PC-3 (cell line): ENCODE results near the gene MAGT1. TPM values are rescaled to one million over a fixed set of nuclear protein-coding genes. Genes with fewer than 3 reads are reported as not detected.

Experiments
- ATAC-seq: fragments of 200-7000 bp; cut with Tn5 transposase; 2 replicates; pipeline ENCODE4 v1.9.1; 2020; ENCODE audit warnings: mild to moderate bottlenecking, moderate library complexity
- BruUV-seq: library from RNA; stranded (reverse); fragments of 400-500 nt; replicated peaks from 2 replicates; lab custom pipeline; 2021; lab: Mats Ljungman, UMichigan
- CTCF ChIA-PET: fragments of 300-600 bp; sonication (Branson Sonifier 250); formaldehyde crosslinking; loops from one replicate; lab custom pipeline; 2022; ENCODE audit warnings: antibody characterized with exemption; lab: Charles Lee
- POLR2A ChIA-PET: fragments of 300-600 bp; sonication (Branson Sonifier 250); formaldehyde crosslinking; loops from one replicate; lab custom pipeline; 2022; ENCODE audit warnings: antibody characterized with exemption; ENCODE audit not compliant: unreplicated experiment; lab: Charles Lee
- DNase-seq: peaks from one replicate; pipeline ENCODE4 v3.0.0-alpha.2; 2015
- H2AFZ ChIP-seq: fragments of 300-600 bp; sonication (generic); 2 replicates; pipeline ENCODE4 v1.6.0; 2016; ENCODE audit warnings: antibody characterized with exemption, low read length
- H3F3A ChIP-seq: fragments of 300-600 bp; sonication (generic); one replicate; pipeline ENCODE4 v1.6.0; 2017; ENCODE audit warnings: antibody characterized with exemption, low read length, control low read depth, mild to moderate bottlenecking; ENCODE audit not compliant: unreplicated experiment
- H3K27ac ChIP-seq: fragments of 300-600 bp; sonication (generic); 2 replicates; pipeline ENCODE4 v1.5.1; 2016; ENCODE audit warnings: mild to moderate bottlenecking, low read length
- H3K27me3 ChIP-seq: fragments of 300-600 bp; sonication (generic); 2 replicates; pipeline ENCODE4 v1.6.1; 2016; ENCODE audit warnings: low read length, mixed read lengths
- H3K36me3 ChIP-seq: fragments of 300-600 bp; sonication (generic); 2 replicates; pipeline ENCODE4 v1.6.1; 2016; ENCODE audit warnings: low read depth, mixed run types, low read length, mixed read lengths
- H3K4me1 ChIP-seq: fragments of 300-600 bp; sonication (generic); 2 replicates; pipeline ENCODE4 v1.5.1; 2016; ENCODE audit warnings: low read length; ENCODE audit not compliant: insufficient read depth
- H3K4me2 ChIP-seq: fragments of 300-600 bp; sonication (generic); 2 replicates; pipeline ENCODE4 v1.6.0; 2016; ENCODE audit warnings: low read length
- H3K4me3 ChIP-seq: fragments of 300-600 bp; sonication (generic); 2 replicates; pipeline ENCODE4 v1.5.1; 2016; ENCODE audit warnings: mild to moderate bottlenecking, low read length, mixed read lengths
- H3K79me2 ChIP-seq: fragments of 300-600 bp; sonication (generic); 2 replicates; pipeline ENCODE4 v1.6.1; 2017; ENCODE audit warnings: low read length, mixed read lengths
- H3K9ac ChIP-seq: fragments of 300-600 bp; sonication (generic); 2 replicates; pipeline ENCODE4 v1.6.0; 2016; ENCODE audit warnings: mild to moderate bottlenecking, low read length
- H3K9me2 ChIP-seq: fragments of 300-600 bp; sonication (generic); replicated peaks from 2 replicates; pipeline ENCODE4 v1.6.1; 2016; ENCODE audit warnings: mixed run types, low read length, mixed read lengths
- H3K9me3 ChIP-seq: fragments of 300-600 bp; sonication (generic); 2 replicates; pipeline ENCODE4 v1.6.1; 2016; ENCODE audit warnings: low read length, mixed read lengths
- H4K20me1 ChIP-seq: fragments of 300-600 bp; sonication (generic); 2 replicates; pipeline ENCODE4 v1.6.1; 2016; ENCODE audit warnings: low read length, mixed read lengths
- CTCF ChIP-seq: fragments of 300-600 bp; sonication (generic); conservative IDR thresholded peaks from 2 replicates; pipeline ENCODE4 v1.5.1; 2017; ENCODE audit warnings: antibody characterized with exemption, low read depth, mild to moderate bottlenecking, low read length
- EZH2 ChIP-seq: fragments of 300-600 bp; sonication (generic); IDR thresholded peaks from one replicate; pipeline ENCODE4 v1.6.1; 2017; ENCODE audit warnings: antibody characterized with exemption, mild to moderate bottlenecking, low read length; ENCODE audit not compliant: unreplicated experiment
- EZH2phosphoT487 ChIP-seq: fragments of 300-600 bp; sonication (generic); IDR thresholded peaks from 2 replicates; pipeline ENCODE4 v1.6.1; 2018; ENCODE audit warnings: mild to moderate bottlenecking, antibody characterized with exemption, low read length, borderline replicate concordance
- intact Hi-C: fragments of 100-400 bp; cut with micrococcal nuclease; formaldehyde crosslinking; loops from 2 replicates; pipeline ENCODE4 v1.9.0; 2023
- total RNA-seq: library from RNA; depleted of rRNA; stranded (reverse); fragments of >200 nt; gene quantifications from 2 replicates; pipeline ENCODE4 v1.2.3, GENCODE V29; 2014

The MAGT1 gene
- total RNA-seq, 1 experiment from 2014 or later = 119 TPM

- H4K20me1 ChIP-seq = no peaks in the 10 kb centered on the region
- BruUV-seq = no TSS peak
- H3K4me2 ChIP-seq = no peak overlapping the region
- H3K9ac ChIP-seq = no peak overlapping the region
- ChIA-PET POLR2A (no interaction called here), CTCF (no interaction called here)
- H3K27ac ChIP-seq = no peak overlapping the region
- no peaks in the 10 kb centered on the region for H3K9me2 ChIP-seq
- no peak overlapping the region for H2AFZ ChIP-seq
- TF ChIP-seq EZH2 (no peak), EZH2phosphoT487 (no peak), CTCF (no peak)
- no peaks in the 10 kb centered on the region for H3K79me2 ChIP-seq
- no peaks in the 10 kb centered on the region for H3K4me1 ChIP-seq
- no peak overlapping the region for H3K4me3 ChIP-seq
- no peaks in the 10 kb centered on the region for H3K9me3 ChIP-seq
- intact Hi-C loops = no loop called here
- no peaks in the 10 kb centered on the region for H3K27me3 ChIP-seq
- no peak for DNase-seq
- ATAC-seq = no peak
- H3K36me3 ChIP-seq = no peaks in the 10 kb centered on the region
- no peaks in the 10 kb centered on the region for H3F3A ChIP-seq
Observed at GRCh38 chrX:77793946-77794345, 101.3 kb downstream of the MAGT1 start.

DNA sequence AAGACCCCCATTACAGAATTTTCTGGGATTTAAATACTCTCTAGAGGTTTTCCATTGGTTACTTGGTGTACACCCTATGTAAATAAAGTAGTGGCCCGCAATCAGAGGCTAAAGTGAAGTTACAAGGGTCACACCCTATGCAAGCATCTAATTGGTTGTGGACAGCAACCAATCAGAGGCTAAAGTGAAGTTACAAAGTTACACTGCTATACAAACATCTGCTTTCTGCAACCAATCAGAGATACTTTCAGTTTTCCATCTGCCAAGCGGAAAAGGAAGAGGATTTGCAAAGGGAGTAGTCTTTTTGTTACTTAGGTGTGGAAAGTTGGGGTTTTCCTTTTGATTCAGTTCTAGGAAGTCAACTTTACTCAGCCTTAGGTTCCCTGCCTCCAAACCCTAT is 107.2 kb downstream of the MAGT1 start:
- Histone ChIP-seq H3K9ac (no peak overlapping the region), H3F3A (no peaks in the 10 kb centered on the region), H3K4me2 (peak overlapping the region; percentile 53), H3K9me3 (no peaks in the 10 kb centered on the region), H3K36me3 (no peaks in the 10 kb centered on the region), H3K4me1 (peaks cover 18% of the 10 kb centered on the region), H3K27me3 (no peaks in the 10 kb centered on the region), H3K4me3 (no peak overlapping the region), H3K27ac (no peak overlapping the region), H4K20me1 (peaks cover 22% of the 10 kb centered on the region), H3K79me2 (peaks cover 39% of the 10 kb centered on the region), H2AFZ (peak overlapping the region; percentile 55; the same call in 1 of the 2 replicates), H3K9me2 (no peaks in the 10 kb centered on the region)
- ATAC-seq (no peak), DNase-seq (no peak)
- intact Hi-C loops = loop anchor here (5.0 to 10.0 kb wide), 2 partner anchors 109 to 113 kb away; partner anchors contain the start of genes COX7B and MAGT1
- TF ChIP-seq EZH2 (no peak), EZH2phosphoT487 (no peak), CTCF (no peak)
- CTCF ChIA-PET = no interaction called here
- POLR2A ChIA-PET = interaction anchor here (0.6 kb wide), 1 partner anchor 111 kb away, joined by 4 read pairs; the partner anchor contains the start of gene COX7B
- no TSS peak for BruUV-seq

GRCh38 chrX:77786365-77786680 is 108.9 kb downstream of the MAGT1 start:
- H3K27ac ChIP-seq = peak overlapping the region; percentile 88; the same call in 1 of the 2 replicates
- TF ChIP-seq CTCF (no peak), EZH2 (no peak), EZH2phosphoT487 (no peak)
- no peaks in the 10 kb centered on the region for H3K9me2 ChIP-seq
- no peaks in the 10 kb centered on the region for H3K9me3 ChIP-seq
- peak overlapping the region; percentile 98 for H2AFZ ChIP-seq
- H3K36me3 ChIP-seq = 0 out of 2 replicates have a peak, but pooled peaks cover 2% of the 10 kb centered on the region
- peaks cover 38% of the 10 kb centered on the region for H4K20me1 ChIP-seq
- H3K27me3 ChIP-seq = no peaks in the 10 kb centered on the region
- DNase-seq (no peak), ATAC-seq (peak; percentile 5; the same call in 1 of the 2 replicates)
- ChIA-PET POLR2A (no interaction called here), CTCF (no interaction called here)
- H3K4me2 ChIP-seq = peak overlapping the region; percentile 93
- intact Hi-C loops = loop anchor here (5.0 to 10.0 kb wide), 2 partner anchors 111 to 112 kb away; partner anchors contain the start of genes COX7B and MAGT1
- no peaks in the 10 kb centered on the region for H3F3A ChIP-seq
- H3K79me2 ChIP-seq = peaks cover 56% of the 10 kb centered on the region
- TSS peak; percentile 44 for BruUV-seq
- peaks cover 22% of the 10 kb centered on the region for H3K4me1 ChIP-seq
- peak overlapping the region; percentile 100 for H3K4me3 ChIP-seq
- H3K9ac ChIP-seq = peak overlapping the region; percentile 96
